ENCODE data around the gene EDN1.

GRCh38 chr6:12286373-12287110 is 3.6 kb upstream of the EDN1 start:
- TF ChIP-seq, protein P1, sequence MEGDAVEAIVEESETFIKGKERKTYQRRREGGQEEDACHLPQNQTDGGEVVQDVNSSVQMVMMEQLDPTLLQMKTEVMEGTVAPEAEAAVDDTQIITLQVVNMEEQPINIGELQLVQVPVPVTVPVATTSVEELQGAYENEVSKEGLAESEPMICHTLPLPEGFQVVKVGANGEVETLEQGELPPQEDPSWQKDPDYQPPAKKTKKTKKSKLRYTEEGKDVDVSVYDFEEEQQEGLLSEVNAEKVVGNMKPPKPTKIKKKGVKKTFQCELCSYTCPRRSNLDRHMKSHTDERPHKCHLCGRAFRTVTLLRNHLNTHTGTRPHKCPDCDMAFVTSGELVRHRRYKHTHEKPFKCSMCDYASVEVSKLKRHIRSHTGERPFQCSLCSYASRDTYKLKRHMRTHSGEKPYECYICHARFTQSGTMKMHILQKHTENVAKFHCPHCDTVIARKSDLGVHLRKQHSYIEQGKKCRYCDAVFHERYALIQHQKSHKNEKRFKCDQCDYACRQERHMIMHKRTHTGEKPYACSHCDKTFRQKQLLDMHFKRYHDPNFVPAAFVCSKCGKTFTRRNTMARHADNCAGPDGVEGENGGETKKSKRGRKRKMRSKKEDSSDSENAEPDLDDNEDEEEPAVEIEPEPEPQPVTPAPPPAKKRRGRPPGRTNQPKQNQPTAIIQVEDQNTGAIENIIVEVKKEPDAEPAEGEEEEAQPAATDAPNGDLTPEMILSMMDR (IDR thresholded peaks at IDR 0.05; ENCODE audit: low read length) = no peak
- TF ChIP-seq EZH2 (optimal IDR thresholded peaks at IDR 0.05; ENCODE audit: low read depth, low read length) (no peak), EZH2phosphoT487 (IDR thresholded peaks at IDR 0.05; ENCODE audit: low read length) (no peak)
